ENCODE results near the gene OFD1.

The OFD1 gene

GRCh38 chrX:13690836-13691235, 43.7 kb upstream of the OFD1 start:
- peak; percentile 19; the same call in 1 of the 2 replicates for TF ChIP-seq CTCF (IDR thresholded peaks at IDR 0.05)

- no peak for TF ChIP-seq CTCF (IDR thresholded peaks at IDR 0.05)
These were observed 42.6 kb upstream of the OFD1 start for GRCh38 chrX:13691841-13692371.

GRCh38 chrX:13692771-13693231, 41.7 kb upstream of the OFD1 start:
- no peak for TF ChIP-seq CTCF (IDR thresholded peaks at IDR 0.05)

- no peak for TF ChIP-seq CTCF (IDR thresholded peaks at IDR 0.05)
These were observed 41.1 kb upstream of the OFD1 start for GRCh38 chrX:13693341-13693961.

- TF ChIP-seq CTCF (IDR thresholded peaks at IDR 0.05) = no peak
These were observed 40.2 kb upstream of the OFD1 start for GRCh38 chrX:13694359-13694758.

- no peak for TF ChIP-seq CTCF (IDR thresholded peaks at IDR 0.05)
These were observed 39.6 kb upstream of the OFD1 start for GRCh38 chrX:13694983-13695382.

GRCh38 chrX:13695601-13696115, 38.9 kb upstream of the OFD1 start:
- no peak for TF ChIP-seq CTCF (IDR thresholded peaks at IDR 0.05)

Measured in LNCAP (cell line).